Cortex of kidney (tissue), 1 donor: ENCODE measurements around the gene LEMD2.

Experiments used
- DNase-seq: peaks from one replicate; lab custom pipeline; 2025; lab: John Stamatoyannopoulos, UW

The LEMD2 gene

DNA sequence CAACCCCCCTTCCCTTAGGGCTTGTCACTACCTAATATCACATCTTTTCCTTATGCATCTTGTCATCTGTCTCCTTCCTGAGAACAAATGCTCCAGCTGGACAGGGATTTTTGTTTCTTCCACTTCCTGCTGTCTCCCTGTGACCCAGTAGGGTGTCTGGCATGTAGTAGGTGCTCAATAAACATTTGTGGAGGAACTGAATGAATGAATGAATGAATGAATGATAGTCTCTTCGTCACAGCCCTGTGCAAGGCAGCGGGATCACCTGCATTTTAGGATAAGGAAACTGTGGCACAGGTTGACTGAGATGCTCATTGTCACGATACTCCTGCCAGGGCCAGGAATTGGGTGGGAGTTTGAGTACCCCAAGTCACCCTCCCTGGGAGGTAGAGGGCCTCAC, 14.2 kb downstream of the LEMD2 start:
- no peak for DNase-seq

DNA sequence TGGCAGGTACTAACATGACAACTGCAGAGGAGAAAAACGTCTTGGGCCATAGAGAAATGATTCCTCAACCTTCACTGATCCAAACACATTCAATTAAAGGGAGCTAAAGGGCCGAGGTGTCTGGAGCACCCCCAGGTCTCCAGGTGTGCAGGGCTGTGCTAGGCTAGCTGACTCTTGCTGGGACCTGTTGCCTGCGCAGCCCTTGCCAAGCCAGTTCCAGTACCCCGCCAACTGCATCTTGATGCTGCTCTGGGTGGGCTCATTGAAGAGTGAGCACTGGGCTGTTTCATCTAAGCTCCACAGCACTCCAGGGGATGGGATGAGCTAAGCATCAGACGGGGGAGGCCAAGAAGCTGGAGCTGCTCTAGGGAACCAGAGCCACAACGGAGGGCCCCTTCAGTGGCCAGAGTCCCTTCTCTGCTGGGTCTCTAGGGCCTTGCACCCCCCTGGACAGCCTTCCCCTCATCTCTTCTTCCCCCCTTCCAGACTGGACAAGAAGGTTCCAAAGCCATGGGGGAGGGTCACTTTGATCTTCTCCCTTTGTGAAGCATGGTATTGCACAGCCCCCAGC, 15.9 kb downstream of the LEMD2 start:
- DNase-seq = no peak

DNA sequence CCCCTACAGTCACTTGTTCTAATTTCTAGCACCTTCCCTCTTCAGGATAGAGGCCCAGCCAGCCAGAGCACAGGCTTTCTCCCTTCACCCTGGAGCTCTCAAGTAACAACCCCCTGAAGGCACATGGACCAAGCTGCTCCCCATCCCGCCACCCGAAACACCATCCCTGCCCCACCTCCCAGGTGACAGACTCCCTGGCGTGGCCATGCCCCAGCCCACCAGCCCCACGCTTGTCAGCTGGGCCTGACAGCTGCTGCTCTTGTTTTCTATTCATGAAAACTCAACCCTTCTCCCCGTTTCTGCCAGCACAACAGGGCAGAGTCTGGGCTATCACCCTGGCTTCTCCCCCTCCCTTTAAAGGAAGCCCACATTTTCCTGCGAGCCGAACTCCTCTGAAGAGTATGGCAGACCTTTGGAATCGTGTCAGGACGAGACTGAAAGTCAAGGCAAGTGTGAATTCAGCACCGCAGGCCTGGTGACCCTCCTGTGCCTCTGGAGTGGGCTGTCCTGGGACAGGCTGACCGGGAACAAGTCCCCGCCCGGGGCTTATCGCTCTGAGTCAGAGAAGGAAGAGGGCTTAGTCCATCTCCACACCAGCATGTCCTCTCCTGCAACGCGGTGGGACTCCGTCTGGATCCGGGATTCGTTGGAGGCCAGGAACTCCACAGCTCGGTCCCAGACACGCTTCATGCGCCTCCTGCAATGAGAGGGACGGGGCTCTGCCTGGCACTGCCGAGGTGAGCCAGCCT, 16.7 kb downstream of the LEMD2 start:
- no peak for DNase-seq

DNA sequence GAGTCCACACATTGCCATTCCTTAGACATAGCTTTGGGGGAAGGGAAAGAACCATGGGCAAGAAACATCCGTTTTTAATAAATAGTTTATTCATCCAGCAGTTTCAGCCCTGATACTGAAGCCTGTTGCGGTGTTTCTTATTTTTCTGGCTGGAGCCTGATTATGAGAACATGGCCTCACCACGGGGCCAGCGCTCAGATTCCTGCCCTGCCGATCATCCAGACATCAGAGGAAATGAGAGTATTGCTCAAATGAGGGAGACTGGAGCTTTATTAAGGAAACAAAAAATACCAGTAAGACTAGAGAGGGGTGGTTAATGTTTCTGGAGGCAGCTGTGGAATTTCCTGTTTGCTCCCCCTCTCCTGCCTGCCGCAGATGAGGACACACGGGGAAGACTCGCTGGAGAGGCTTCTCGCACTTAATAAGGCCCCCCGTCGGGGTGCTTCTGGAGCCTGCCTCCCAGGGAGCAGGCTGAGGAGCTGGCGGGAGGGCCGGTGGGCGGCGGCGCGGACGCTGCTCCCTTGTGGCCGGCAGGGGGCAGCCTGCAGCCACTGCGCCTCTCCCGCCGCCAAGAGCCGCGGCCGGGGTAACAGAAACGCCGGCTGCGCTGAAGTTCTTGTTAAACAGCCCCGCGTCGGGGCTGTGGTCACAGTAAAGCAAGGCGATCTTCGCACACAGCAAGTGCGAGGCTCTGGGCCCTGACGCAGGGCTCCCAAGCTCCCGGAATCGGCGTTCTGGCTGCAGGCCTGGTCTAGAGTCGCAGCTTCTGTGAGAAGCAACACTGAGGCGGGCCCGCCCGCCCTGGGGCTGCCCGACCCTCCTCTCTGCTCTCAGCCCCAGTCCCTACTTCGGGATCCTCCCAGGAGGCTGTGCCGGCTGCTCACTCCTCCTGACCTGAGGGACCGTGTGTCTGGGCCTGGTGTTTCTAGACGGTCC, 17.5 kb downstream of the LEMD2 start:
- DNase-seq = peak; percentile 24

DNA sequence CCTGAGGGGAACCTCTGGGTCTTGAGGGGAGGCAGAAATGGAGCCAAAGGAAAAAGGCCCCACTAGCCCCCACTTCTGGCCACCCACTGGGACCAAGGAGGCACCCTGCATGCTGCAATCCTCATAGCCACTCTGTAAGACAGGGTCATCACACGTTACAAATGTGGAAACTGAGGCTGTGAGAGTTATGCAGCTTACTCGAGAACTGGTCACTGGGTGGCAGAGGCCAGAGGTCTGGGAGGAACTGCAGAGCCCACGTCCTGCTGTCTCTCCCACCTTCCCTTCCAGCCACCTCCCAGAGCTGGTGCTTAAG, 18.1 kb downstream of the LEMD2 start:
- no peak for DNase-seq

DNA sequence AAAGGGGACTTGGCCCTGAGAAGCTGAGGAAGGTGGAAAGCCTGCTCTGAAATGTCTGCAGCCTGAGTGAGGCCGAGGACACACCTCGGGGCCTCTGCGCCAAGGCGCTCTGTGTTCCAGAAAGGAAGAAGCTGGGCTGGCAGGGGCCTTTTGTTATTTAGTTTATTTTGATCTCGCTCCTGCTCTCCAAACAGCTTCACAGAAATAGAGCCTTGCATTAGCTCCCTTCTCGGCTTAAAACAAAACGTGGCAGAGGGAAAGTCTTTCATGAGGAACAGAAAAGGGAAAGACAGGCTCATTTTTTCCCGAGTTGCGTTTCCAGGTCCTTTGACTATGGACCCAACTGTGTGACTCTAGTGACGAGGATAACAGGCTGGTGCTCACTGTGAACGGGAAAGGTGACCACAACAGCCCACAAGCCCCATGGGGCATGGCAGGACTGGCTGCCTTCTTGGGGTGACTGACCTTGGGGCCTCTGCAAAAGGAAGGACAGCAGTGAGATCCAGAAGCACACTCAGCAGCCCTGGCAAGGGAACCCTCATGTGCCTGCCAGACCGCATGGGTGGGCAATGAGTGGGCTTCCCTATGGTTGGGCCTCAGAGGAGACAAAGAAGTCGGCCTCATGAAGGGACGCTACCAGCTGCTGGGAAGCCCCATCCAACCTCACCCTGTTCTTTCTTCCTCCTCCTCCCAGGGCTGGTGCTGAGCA, 18.7 kb downstream of the LEMD2 start:
- DNase-seq = no peak

DNA sequence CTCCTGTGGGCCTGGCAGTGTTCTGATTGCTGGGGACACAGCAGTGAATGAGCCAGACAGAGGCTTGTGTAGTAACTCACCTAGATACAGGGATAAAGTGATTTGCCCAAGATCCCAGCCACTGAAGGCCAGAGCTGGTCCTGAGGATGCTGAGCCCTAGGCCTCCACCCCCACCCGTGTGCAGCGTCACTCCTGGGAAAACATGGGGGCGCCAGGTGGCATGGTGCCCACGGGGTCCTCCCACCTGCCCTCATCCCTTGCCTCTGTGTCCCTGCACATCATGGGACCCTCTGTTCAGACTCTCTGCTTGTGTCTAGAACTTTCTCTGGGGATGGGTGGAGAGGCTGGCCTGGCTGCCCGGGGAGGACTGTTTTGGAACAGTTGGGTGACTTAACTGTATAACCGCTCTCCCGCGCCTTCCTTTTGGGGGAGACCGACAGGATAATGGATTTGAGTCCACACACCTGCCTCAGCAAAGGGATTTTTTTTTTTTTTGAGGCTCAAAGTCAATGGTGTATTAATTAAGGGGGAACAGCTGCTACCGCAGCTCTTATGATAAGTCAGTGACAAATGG, 19.6 kb downstream of the LEMD2 start:
- DNase-seq = no peak

DNA sequence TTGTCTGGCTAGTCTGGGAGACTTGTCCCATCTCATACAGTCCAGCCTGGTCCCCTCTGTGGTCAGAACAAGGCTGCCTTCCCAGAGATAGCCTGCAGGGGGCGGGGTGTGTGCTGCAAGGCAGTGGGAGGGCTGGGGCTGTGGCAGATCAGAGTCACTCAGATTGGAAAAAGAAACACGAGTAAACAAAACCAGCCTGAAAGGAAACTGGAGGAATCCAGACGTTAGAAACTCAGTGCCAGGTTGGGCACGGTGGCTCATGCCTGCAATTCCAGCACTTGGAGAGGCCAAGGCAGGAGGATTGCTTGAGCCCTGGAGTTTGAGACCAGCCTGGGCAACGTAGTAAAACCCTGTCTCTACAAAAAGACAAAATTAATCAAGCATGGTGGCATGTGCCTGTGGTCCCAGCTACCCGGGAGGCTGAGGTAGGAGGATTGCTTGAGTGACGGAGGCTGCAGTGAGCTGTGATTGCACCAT, 20.2 kb downstream of the LEMD2 start:
- DNase-seq = no peak

DNA sequence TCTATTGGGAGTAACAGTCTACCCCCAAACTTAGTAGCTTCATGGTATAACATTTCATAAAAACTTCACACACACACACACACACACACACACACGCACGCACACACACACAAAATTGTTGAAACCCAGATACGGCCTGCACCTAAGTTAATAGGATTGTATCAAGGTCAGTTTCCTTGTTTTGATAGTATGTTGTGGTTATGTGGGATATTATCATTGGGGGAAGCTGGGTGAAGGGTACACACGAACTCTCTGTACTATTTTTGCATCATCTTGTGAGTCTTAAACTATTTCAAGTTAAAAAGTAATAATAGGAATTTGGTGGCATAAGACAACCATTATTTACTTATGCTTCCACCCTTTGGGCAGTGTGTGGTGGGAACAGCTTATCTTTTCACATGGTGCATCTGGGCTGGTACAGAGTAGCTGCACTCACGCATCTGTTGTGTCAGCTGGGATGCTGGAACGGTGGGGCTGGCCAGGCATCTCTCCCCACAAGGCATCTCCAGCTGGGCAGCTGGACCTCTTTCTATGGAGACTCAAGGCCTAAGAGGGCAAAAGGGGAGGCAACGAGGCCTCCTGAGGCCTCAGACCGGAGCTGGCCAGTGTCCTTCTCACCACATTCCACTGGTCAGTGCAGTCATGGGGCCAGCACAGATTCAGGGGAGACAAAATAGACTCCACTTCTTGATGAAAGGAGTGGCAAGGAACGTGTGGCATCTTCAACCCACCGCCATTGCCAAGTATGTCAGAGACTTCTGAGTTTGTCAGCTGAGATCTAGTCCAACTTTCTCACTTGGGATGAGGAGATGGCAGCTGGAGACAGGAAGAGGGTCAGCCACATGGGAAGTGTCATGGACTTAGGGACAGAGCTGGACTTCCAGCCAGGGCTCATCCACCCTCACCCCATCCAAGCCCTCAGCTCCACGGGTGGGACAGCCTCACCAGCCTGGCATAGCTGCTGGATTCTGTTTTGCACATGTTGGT, 21.7 kb downstream of the LEMD2 start:
- DNase-seq = no peak

DNA sequence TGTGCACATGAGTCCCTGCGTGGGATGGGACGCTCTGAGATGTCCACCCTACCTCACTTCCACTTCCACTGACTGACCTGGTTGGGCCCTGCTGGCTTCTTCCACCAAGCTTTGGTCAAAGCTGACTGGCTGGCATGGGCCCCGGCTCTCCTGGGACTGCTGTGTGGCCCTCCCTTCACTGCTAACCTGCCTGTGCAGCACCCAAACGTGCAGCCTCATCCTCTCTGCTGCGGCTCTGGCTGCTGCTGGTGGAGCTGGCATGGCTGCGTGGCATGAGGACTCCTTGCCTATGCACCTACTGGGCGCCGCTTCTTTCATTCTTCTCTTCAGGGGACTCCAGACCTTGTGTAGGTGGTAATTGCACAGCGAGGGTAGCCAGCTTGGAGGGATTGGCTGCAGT, 23.6 kb downstream of the LEMD2 start:
- DNase-seq = no peak

DNA sequence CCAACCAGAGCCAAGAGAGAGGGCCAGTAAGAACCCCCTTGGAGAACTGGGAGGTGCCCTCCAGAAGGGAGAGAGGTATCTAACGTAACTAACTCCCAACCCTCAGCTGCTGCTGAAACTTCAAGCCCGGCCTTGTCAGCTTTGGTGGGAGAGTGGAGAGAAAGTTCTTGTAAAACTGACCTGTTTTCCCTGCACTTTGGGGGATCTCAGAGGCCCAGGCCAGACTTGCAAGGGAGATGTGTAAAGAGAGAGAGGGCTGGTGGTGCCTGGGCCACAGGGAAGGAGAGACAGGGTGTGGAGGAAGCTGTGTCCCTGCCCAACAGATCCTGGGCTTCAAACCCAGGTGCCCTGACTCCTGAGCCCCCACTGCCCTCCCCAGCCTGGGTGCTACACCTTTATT, 24.9 kb downstream of the LEMD2 start:
- no peak for DNase-seq

DNA sequence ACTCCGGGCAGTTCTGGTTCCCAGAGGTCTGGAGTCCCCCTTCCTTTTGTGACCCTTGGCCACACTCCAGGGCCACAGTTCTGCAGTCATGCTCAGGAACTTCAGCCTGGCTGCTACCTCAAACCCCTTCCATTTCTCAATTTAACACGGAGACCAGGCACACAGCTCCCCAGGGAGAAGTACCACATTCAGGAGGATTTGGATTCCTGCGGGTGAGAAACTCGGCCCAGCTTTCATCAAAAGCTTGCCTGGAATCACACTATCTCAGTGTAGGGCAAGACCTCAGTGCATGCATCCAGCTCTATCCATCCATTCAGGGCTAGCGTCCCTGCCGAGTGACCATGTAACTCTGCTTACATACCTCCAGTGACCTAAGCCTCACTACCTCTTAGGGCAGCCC, 25.4 kb downstream of the LEMD2 start:
- no peak for DNase-seq

DNA sequence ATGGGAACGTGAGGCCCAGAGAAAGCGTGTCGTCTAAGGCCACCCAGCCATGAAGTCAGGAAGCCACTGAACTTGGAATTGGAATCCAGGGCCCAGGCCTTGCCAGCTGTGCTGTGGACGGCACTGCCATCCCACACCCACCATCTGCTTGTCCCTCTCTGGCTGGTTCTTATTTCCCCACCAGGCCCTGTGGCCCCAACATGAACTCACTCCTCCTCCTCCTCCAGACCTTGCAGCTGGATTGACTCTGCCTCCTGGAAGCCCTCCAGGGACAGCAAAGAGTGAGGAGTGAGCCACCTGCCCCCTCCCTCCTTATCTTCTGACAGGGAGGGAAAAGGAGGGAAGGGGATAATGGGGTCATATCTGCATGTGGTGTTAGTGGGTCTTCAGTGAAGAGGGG, 26.2 kb downstream of the LEMD2 start:
- no peak for DNase-seq

DNA sequence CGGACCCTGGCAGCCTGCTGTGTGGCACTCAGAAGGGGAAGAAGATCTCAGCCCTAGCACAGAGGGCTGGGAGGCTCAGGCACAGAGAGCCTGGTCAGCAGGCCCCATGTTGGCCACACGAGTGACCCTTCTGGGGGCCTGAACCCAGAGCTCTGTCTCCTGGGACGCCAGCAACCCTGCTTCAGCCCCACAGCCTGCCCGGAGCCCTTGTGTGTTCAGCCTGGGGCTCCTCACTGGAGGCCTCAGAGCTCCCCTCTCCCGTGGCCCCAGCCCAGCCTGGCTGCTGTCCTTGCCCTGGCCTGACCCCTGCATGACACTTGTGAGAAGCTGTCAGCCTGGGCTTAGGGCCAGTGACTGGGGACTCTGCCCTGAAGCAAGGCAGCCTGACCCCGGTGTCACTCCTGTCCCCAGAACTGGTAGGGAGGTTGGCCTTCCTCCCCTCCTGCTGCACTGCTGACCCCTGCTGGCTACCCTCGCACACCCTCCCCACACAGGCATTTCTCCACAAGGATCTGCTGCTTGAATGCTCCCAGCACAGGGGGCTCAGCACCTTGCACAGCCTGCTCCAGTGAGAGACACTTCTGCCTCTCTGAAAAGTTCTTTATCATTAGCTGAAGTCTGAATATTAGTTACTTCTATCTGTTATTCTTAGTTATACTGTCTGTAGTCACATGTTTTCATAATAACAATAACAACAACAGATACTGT, 26.9 kb downstream of the LEMD2 start:
- DNase-seq = no peak

DNA sequence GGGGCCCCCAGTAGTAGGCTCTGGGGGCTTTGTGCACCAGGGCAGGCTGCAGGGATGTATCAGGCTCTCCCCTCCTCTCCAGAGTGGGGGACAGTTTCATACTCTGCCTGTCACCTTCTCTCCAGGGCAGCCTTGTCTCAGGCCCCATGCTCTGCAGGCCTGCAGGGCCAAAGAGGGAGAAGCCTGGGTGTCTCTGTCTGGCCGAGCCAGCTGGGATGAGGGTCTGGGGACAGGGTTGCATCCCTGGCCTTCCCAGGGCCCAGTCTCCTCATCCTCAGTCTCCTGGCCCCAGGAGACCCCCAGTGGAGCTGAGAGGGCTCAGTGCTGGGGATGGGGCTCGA, 27.4 kb downstream of the LEMD2 start:
- no peak for DNase-seq

DNA sequence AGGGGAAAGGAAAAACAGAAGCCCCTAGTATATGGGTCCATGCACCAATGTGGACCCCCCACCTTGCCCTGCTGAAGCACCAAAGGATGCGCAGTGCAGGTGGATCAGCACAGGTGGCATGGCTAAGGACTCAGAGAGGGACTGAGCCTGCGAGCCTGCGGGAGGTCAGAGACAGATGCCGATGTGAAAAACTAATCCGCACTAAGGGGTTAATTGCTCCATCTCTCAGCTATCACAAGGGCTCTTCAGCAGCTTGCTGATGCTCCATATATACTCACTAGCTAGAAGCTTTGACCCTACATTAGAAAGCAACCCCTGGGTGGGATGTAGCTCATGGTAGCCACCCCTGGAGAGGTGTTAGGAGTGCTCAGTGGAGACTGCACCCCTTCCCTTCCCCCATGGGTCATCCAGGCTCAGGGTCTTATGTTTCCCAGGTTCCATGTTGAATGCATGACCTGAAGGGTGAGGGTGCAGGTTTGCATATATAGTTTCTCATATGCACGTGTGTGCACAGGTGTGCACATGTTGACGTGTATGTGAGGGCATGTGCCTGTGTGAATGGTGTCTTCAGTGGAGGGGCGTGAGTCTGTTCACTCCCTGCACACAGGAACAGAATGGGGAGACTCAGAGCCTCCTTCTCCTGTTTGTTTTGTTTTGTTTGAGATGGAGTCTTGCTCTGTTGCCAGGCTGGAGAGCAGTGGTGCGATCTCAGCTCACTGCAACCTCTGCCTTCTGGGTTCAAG, 28.9 kb downstream of the LEMD2 start:
- no peak for DNase-seq

DNA sequence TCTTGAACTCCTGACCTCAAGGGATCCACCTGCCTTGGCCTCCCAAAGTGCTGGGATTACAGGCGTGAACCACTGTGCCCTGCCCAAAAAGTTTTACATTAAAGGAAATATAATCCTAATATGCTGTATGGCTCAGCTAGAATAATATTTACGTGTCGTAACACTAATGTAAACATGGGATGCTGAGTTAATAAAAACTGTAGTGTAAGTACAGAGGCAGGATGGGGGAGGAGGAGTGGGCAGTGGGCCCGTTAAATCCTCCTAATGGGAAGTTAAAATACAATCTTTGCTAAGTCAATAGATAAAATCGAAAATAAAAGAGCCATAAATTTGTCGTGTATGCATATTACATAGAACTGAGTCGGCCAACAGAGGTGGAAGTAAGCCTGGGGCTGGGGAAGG, 30.1 kb downstream of the LEMD2 start:
- no peak for DNase-seq

DNA sequence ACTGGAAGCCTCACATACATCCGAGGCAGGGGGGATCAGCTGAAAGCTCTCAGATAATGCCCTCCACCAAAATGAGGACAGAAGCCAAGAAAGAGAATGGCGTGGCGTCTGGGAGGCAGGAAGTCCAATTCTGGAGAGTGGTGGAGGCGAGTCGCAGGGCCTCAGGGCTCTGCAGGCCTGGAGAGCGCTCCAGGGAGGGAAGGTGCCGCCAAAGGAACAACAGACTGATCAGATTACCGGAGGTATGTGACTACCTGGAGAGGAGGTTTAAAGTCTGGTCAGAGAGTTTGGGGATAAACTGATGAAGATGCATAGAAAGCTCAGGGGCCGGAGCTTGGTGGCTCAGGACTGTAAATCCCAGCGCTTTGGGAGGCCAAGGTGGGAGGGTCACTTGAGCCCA, 31.0 kb downstream of the LEMD2 start:
- no peak for DNase-seq

DNA sequence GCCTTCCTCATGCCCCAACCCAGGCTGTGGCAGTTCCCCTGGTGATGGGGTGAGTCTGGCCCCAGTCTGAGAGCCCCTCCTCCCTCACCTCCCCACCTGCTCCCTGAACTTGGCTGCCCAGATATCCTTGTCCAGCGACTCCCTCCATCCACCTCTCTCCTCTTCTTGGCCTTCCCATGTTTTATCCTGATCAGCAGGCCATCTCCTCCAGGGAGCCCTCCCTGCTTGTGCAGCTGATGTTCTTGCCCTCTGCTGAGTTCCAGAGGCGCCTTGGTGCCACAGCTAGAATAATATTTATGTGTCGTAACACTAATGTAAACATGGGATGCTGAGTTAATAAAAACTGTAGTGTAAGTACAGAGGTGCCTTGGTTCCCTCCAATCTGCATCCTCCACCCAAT, 31.8 kb downstream of the LEMD2 start:
- no peak for DNase-seq
